ENCODE data around the gene CARD10. TPM values are rescaled to one million over a fixed set of nuclear protein-coding genes. Genes with fewer than 3 reads are reported as not detected.

Gene CARD10
- total RNA-seq, 1 donor from 2014 or later, result 1.5 TPM

DNA sequence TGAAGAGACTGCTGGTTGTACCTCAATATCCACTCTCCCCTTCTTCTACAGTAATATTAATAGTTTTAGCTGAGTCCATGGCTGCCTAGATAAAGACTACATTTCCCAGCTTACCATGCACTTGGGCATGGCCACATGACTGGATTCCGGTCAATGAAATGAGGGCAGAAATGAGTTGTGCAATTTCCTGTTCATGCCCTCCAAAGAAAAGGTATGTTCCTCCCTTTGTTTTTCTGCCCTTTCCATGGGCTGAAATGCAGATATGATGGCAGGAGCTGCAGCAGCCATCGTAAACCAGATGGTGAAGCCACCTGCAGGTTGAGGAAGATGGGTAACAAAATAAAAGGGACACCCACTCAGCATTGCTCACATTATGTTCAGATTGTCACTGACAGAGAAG, 76.7 kb downstream of the CARD10 start:
- Histone ChIP-seq H3K4me3 (no peak overlapping the region), H3K9me3 (ENCODE audit: low read depth) (no peaks in the 10 kb centered on the region), H3K27me3 (no peaks in the 10 kb centered on the region), H3K9ac (no peak overlapping the region), H3K27ac (no peak overlapping the region), H3F3A (ENCODE audit: low read depth) (no peaks in the 10 kb centered on the region), H2AFZ (replicated peaks) (no peak overlapping the region), H4K20me1 (ENCODE audit: low read depth) (no peaks in the 10 kb centered on the region), H3K36me3 (no peaks in the 10 kb centered on the region), H3K79me2 (ENCODE audit: low read depth) (no peaks in the 10 kb centered on the region), H3K4me2 (no peak overlapping the region), H3K4me1 (no peaks in the 10 kb centered on the region)
- TF ChIP-seq EZH2phosphoT487 (IDR thresholded peaks at IDR 0.05) (no peak), EZH2 (IDR thresholded peaks at IDR 0.05) (no peak)
- TF ChIP-seq, protein P1, sequence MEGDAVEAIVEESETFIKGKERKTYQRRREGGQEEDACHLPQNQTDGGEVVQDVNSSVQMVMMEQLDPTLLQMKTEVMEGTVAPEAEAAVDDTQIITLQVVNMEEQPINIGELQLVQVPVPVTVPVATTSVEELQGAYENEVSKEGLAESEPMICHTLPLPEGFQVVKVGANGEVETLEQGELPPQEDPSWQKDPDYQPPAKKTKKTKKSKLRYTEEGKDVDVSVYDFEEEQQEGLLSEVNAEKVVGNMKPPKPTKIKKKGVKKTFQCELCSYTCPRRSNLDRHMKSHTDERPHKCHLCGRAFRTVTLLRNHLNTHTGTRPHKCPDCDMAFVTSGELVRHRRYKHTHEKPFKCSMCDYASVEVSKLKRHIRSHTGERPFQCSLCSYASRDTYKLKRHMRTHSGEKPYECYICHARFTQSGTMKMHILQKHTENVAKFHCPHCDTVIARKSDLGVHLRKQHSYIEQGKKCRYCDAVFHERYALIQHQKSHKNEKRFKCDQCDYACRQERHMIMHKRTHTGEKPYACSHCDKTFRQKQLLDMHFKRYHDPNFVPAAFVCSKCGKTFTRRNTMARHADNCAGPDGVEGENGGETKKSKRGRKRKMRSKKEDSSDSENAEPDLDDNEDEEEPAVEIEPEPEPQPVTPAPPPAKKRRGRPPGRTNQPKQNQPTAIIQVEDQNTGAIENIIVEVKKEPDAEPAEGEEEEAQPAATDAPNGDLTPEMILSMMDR (IDR thresholded peaks at IDR 0.05), result no peak
- no peak overlapping the region for H3K4me3 Mint-ChIP-seq
- no peak overlapping the region for H3K27ac Mint-ChIP-seq
- no peaks in the 10 kb centered on the region for H3K9me3 Mint-ChIP-seq
- H3K36me3 Mint-ChIP-seq, result no peaks in the 10 kb centered on the region
- peaks cover 9% of the 10 kb centered on the region for H3K27me3 Mint-ChIP-seq (ENCODE audit: insufficient read depth, low read depth)
- peaks cover 13% of the 10 kb centered on the region for H3K4me1 Mint-ChIP-seq
- no peak for DNase-seq (ENCODE audit: low spot score)

DNA sequence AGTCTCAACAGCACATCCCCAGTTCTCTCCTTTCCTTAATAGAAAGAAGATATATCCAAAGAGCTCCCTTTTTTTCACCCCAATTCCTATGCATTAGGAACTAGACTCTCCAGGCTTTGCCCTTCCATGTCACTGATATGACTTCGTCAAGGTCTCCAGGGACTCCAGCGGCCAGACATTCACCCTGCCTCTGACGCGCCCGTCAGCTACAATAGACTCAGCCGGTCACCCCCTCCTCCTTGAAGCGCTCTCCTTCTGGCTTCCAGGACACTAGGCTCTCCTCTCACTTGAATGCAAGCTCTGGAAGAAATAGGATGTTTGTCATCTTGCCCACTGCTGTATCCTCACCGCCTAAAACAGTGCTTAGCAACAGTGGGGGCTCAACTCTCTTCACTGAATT, 77.1 kb downstream of the CARD10 start:
- H3K27me3 ChIP-seq, result no peaks in the 10 kb centered on the region
- H3K4me1 ChIP-seq, result no peaks in the 10 kb centered on the region
- Mint-ChIP-seq H3K4me1 (peaks cover 9% of the 10 kb centered on the region), H3K27me3 (ENCODE audit: insufficient read depth, low read depth) (peaks cover 7% of the 10 kb centered on the region), H3K36me3 (no peaks in the 10 kb centered on the region), H3K9me3 (no peaks in the 10 kb centered on the region), H3K4me3 (no peak overlapping the region), H3K27ac (no peak overlapping the region)
- H3K27ac ChIP-seq, result no peak overlapping the region
- no peak overlapping the region for H3K4me2 ChIP-seq
- no peak overlapping the region for H3K9ac ChIP-seq
- TF ChIP-seq, protein P1 (IDR thresholded peaks at IDR 0.05), result no peak
- TF ChIP-seq EZH2phosphoT487 (IDR thresholded peaks at IDR 0.05) (no peak), EZH2 (IDR thresholded peaks at IDR 0.05) (no peak)
- H3F3A ChIP-seq (ENCODE audit: low read depth), result no peaks in the 10 kb centered on the region
- no peak overlapping the region for H3K4me3 ChIP-seq
- no peaks in the 10 kb centered on the region for H3K9me3 ChIP-seq (ENCODE audit: low read depth)
- H4K20me1 ChIP-seq (ENCODE audit: low read depth), result no peaks in the 10 kb centered on the region
- no peaks in the 10 kb centered on the region for H3K79me2 ChIP-seq (ENCODE audit: low read depth)
- DNase-seq (ENCODE audit: low spot score), result no peak
- H3K36me3 ChIP-seq, result no peaks in the 10 kb centered on the region
- no peak overlapping the region for H2AFZ ChIP-seq (replicated peaks)

DNA sequence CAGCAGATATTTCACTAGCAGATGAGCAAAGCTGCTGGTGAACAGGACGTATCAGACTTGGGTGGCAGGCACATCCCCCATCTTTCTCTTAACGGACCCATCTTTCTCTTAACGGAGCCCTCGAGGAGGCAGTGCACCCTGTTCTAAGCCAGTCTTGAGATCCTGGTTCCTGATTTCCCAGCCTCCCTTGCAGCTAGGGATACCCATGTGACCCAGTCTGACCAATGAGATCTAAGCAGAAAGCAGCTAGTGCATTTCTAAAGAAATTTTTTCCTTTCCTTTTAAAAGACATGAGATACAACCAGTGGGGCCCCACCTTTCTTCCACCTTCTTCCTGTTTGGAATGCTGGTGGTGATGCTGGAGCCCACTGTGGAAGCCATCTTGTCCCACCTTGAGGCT, 78.3 kb downstream of the CARD10 start:
- Mint-ChIP-seq H3K36me3 (no peaks in the 10 kb centered on the region), H3K4me1 (peaks cover 10% of the 10 kb centered on the region), H3K27me3 (ENCODE audit: insufficient read depth, low read depth) (peaks cover 7% of the 10 kb centered on the region), H3K27ac (no peak overlapping the region), H3K4me3 (no peak overlapping the region), H3K9me3 (no peaks in the 10 kb centered on the region)
- Histone ChIP-seq H4K20me1 (ENCODE audit: low read depth) (no peaks in the 10 kb centered on the region), H3F3A (ENCODE audit: low read depth) (no peaks in the 10 kb centered on the region), H3K9me3 (ENCODE audit: low read depth) (no peaks in the 10 kb centered on the region), H3K27ac (no peak overlapping the region), H3K36me3 (no peaks in the 10 kb centered on the region), H3K27me3 (no peaks in the 10 kb centered on the region), H2AFZ (replicated peaks) (no peak overlapping the region), H3K4me2 (no peak overlapping the region), H3K79me2 (ENCODE audit: low read depth) (no peaks in the 10 kb centered on the region), H3K4me3 (no peak overlapping the region), H3K4me1 (no peaks in the 10 kb centered on the region), H3K9ac (no peak overlapping the region)
- DNase-seq (ENCODE audit: low spot score), result no peak
- TF ChIP-seq, protein P1 (IDR thresholded peaks at IDR 0.05), result no peak
- TF ChIP-seq EZH2 (IDR thresholded peaks at IDR 0.05) (no peak), EZH2phosphoT487 (IDR thresholded peaks at IDR 0.05) (no peak)

Other genes with a start within 250 kb of the CARD10 start
- gene CYTH4, start 236.9 kb downstream of the CARD10 start, total RNA-seq (ENCODE audit: low replicate concordance), result not detected in 2 replicates
- 0.82 and 1.1 TPM in 2 replicates for gene ELFN2, start 91.9 kb downstream of the CARD10 start, total RNA-seq (ENCODE audit: low replicate concordance)
- 2.3 and 10.6 TPM in 2 replicates for gene MFNG, start 33.0 kb downstream of the CARD10 start, total RNA-seq (ENCODE audit: low replicate concordance)
- 0.84 and 1.8 TPM in 2 replicates for gene CDC42EP1, start 41.1 kb upstream of the CARD10 start, total RNA-seq (ENCODE audit: low replicate concordance)
- gene LGALS2, start 60.7 kb upstream of the CARD10 start, total RNA-seq (ENCODE audit: low replicate concordance), result not detected in 2 replicates
- gene GGA1, start 89.4 kb upstream of the CARD10 start, total RNA-seq (ENCODE audit: low replicate concordance), result 62.3 and 71.7 TPM in 2 replicates
- gene SH3BP1, start 120.3 kb upstream of the CARD10 start, total RNA-seq (ENCODE audit: low replicate concordance), result 10.3 and 10.9 TPM in 2 replicates
- gene PDXP, start 139.3 kb upstream of the CARD10 start, total RNA-seq (ENCODE audit: low replicate concordance), result 25.1 and 57.0 TPM in 2 replicates
- gene LGALS1, start 156.2 kb upstream of the CARD10 start, total RNA-seq (ENCODE audit: low replicate concordance), result 14.9 and 42.9 TPM in 2 replicates
- gene NOL12, start 166.9 kb upstream of the CARD10 start, total RNA-seq (ENCODE audit: low replicate concordance), result 23.7 and 28.7 TPM in 2 replicates
- 25.2 and 51.0 TPM in 2 replicates for gene TRIOBP, start 177.6 kb upstream of the CARD10 start, total RNA-seq (ENCODE audit: low replicate concordance)

All from neural progenitor cell (in vitro differentiated cells).